Smooth muscle cell (in vitro differentiated cells): ENCODE measurements around the gene TP53TG5. TPM values are rescaled to one million over a fixed set of nuclear protein-coding genes. Genes with fewer than 3 reads are reported as not detected.

Experiments
- DNase-seq: peaks from one replicate; lab custom pipeline; 2025; ENCODE audit not compliant: unreplicated experiment; lab: John Stamatoyannopoulos, UW
- H2AFZ ChIP-seq: fragments of 200-600 bp; sonication (generic); 2 replicates; pipeline ENCODE4 v1.6.0; 2016; ENCODE audit warnings: antibody characterized with exemption, low read depth, mild to moderate bottlenecking
- H3F3A ChIP-seq: fragments of 200-600 bp; sonication (generic); 2 replicates; pipeline ENCODE4 v1.6.0; 2017; ENCODE audit warnings: antibody characterized with exemption, low read depth
- H3K27ac ChIP-seq: fragments of 200-600 bp; sonication (generic); 2 replicates; pipeline ENCODE4 v1.5.1; 2016; ENCODE audit warnings: low read depth, mild to moderate bottlenecking
- H3K27me3 ChIP-seq: fragments of 200-600 bp; sonication (generic); 2 replicates; pipeline ENCODE4 v1.6.1; 2016; ENCODE audit warnings: low read depth, mild to moderate bottlenecking
- H3K36me3 ChIP-seq: fragments of 200-600 bp; sonication (generic); 2 replicates; pipeline ENCODE4 v1.5.1; 2016; ENCODE audit warnings: low read depth
- H3K4me1 ChIP-seq: fragments of 200-600 bp; sonication (generic); 2 replicates; pipeline ENCODE4 v1.5.1; 2016; ENCODE audit warnings: low read depth
- H3K4me2 ChIP-seq: fragments of 200-600 bp; sonication (generic); 2 replicates; pipeline ENCODE4 v1.6.0; 2016; ENCODE audit warnings: mild to moderate bottlenecking
- H3K4me3 ChIP-seq: fragments of 200-600 bp; sonication (generic); 2 replicates; pipeline ENCODE4 v1.5.1; 2016; ENCODE audit warnings: mild to moderate bottlenecking
- H3K79me2 ChIP-seq: fragments of 200-600 bp; sonication (generic); 2 replicates; pipeline ENCODE4 v1.6.0; 2016; ENCODE audit warnings: low read depth, mild to moderate bottlenecking
- H3K9ac ChIP-seq: fragments of 200-600 bp; sonication (generic); 2 replicates; pipeline ENCODE4 v1.6.0; 2016; ENCODE audit warnings: low read depth
- H3K9me3 ChIP-seq: fragments of 200-600 bp; sonication (generic); replicated peaks from 2 replicates; pipeline ENCODE4 v1.5.1; 2016; ENCODE audit warnings: low read depth
- H4K20me1 ChIP-seq: fragments of 200-600 bp; sonication (generic); 2 replicates; pipeline ENCODE4 v1.6.0; 2016; ENCODE audit warnings: low read depth
- WGBS: methylation state at CpG from one replicate; pipeline ENCODE4 v1.1.7; 2016; ENCODE audit warnings: low lambda C conversion rate; 5-methylcytosine and 5-hydroxymethylcytosine counted together
- polyA plus RNA-seq: library from polyadenylated mRNA; unstranded; fragments of >200 nt; fragmentation: Nextera tagmentation; extraction: Ambion mirVana; gene quantifications from 2 replicates; pipeline ENCODE4 v1.2.1, GENCODE V29; 2016
- total RNA-seq: library from RNA; depleted of rRNA; stranded (reverse); fragments of >200 nt; gene quantifications from 2 replicates; pipeline ENCODE4 v1.2.3, GENCODE V29; 2014
- TF ChIP-seq, protein P1 (sequence below): fragments of 200-600 bp; sonication (generic); IDR thresholded peaks from 2 replicates; pipeline ENCODE4 v1.5.1; 2017; ENCODE audit warnings: borderline replicate concordance, mild to moderate bottlenecking, antibody characterized with exemption; ENCODE audit not compliant: insufficient read depth, poor library complexity, severe bottlenecking

TP53TG5 gene
- total and polyA plus RNA-seq, 2 experiments from 2014 or later, result 0.06 TPM; not detected in 1

DNA sequence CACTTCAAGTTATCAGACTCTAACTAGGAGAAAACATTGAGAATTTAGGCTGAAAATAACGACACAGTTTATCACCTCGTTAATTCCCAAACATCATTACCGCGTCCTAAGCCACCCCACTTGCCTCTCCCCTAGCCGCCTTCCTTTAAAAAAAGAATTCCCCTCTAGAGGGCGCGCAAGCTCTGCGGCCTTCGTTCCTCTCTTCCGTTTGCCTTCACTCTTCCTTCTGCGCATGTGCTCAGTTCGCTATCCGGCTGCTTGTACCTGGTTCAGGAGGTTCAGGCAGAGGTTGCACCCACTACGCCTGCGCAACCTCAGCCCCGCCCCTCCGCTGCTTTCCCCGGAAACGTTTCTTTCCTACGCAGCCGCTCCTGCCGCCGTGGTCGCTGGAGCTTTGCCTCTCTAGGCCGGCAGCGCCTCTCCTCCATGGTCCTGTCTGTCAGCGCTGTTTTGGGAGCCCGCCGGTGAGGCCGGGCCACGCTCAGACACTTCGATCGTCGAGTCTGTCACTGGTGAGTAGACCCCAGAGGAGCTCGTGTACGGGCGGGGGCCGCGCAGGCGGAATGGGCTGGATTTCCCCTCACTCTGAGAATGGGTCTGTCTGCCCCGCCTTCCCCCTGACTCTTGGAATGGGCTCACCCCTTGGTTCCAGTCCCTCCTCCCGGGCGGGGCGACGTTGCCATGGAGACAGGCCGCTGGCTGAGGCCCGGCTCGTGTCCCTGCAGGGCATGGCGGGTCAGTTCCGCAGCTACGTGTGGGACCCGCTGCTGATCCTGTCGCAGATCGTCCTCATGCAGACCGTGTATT lies 15.1 kb downstream of the TP53TG5 start, which contains the start of gene SYS1:
SYS1 (plus strand) TSS at position 353 of the 807 bp plus-strand sequence; CDS start at position 729, 376 bp downstream.
- DNase-seq, result peak; percentile 99
- Histone ChIP-seq H3K27me3 (no peaks in the 10 kb centered on the region), H3K4me2 (peak within 1 kb of the TSS; percentile 93), H3K4me1 (peaks cover 22% of the 10 kb centered on the region), H4K20me1 (no peaks in the 10 kb centered on the region), H3F3A (peaks cover 7% of the 10 kb centered on the region), H3K9ac (peak within 1 kb of the TSS; percentile 94), H3K4me3 (peak within 1 kb of the TSS; percentile 83), H3K9me3 (no peaks in the 10 kb centered on the region), H3K36me3 (no peaks in the 10 kb centered on the region), H3K79me2 (peaks cover 7% of the 10 kb centered on the region), H3K27ac (peak within 1 kb of the TSS; percentile 94), H2AFZ (peak within 1 kb of the TSS; percentile 79)
- under 1% methylated on average over 55 of the region's 55 CpGs for whole genome bisulfite sequencing
- TF ChIP-seq, protein P1, sequence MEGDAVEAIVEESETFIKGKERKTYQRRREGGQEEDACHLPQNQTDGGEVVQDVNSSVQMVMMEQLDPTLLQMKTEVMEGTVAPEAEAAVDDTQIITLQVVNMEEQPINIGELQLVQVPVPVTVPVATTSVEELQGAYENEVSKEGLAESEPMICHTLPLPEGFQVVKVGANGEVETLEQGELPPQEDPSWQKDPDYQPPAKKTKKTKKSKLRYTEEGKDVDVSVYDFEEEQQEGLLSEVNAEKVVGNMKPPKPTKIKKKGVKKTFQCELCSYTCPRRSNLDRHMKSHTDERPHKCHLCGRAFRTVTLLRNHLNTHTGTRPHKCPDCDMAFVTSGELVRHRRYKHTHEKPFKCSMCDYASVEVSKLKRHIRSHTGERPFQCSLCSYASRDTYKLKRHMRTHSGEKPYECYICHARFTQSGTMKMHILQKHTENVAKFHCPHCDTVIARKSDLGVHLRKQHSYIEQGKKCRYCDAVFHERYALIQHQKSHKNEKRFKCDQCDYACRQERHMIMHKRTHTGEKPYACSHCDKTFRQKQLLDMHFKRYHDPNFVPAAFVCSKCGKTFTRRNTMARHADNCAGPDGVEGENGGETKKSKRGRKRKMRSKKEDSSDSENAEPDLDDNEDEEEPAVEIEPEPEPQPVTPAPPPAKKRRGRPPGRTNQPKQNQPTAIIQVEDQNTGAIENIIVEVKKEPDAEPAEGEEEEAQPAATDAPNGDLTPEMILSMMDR, result peak; percentile 71

DNA sequence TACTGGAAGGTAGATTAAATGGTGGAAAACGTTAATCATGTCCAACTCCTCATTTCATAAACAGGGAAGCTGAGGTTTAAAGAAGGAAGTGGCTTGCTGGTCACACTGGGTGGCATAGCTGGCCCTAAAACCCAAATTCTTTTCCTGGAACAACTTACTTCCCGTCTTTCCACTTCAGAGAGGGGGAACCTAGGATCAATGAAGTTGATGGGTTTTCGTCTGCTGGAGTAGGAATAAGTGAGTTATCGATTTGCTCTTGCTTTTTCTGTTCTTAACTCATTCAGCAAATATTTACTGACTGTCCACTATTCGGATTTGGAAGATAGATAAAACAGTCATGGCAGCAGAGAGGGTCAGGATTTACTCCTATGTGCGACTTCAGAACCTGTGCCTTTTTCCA lies 16.3 kb downstream of the TP53TG5 start:
- Histone ChIP-seq H3K4me3 (no peak overlapping the region), H3K27me3 (no peaks in the 10 kb centered on the region), H3K36me3 (no peaks in the 10 kb centered on the region), H3F3A (peaks cover 8% of the 10 kb centered on the region), H2AFZ (no peak overlapping the region), H3K79me2 (peaks cover 7% of the 10 kb centered on the region), H3K9ac (no peak overlapping the region), H3K27ac (no peak overlapping the region), H4K20me1 (no peaks in the 10 kb centered on the region), H3K9me3 (no peaks in the 10 kb centered on the region), H3K4me2 (no peak overlapping the region), H3K4me1 (peaks cover 26% of the 10 kb centered on the region)
- TF ChIP-seq, protein P1, result no peak
- WGBS, result 94% methylated on average over 6 of the region's 6 CpGs
- no peak for DNase-seq

GRCh38 chr20:45359406-45360148 lies 18.5 kb downstream of the TP53TG5 start:
- Histone ChIP-seq H2AFZ (no peak overlapping the region), H3K9me3 (no peaks in the 10 kb centered on the region), H3K4me1 (peaks cover 33% of the 10 kb centered on the region), H3K27me3 (no peaks in the 10 kb centered on the region), H3K9ac (peak overlapping the region; percentile 33), H3K4me3 (no peak overlapping the region), H4K20me1 (peaks cover 5% of the 10 kb centered on the region), H3K4me2 (peak overlapping the region; percentile 77), H3K27ac (peak overlapping the region; percentile 92), H3K79me2 (peaks cover 7% of the 10 kb centered on the region), H3F3A (peaks cover 28% of the 10 kb centered on the region), H3K36me3 (no peaks in the 10 kb centered on the region)
- no peak for DNase-seq
- TF ChIP-seq, protein P1, result no peak
- WGBS, result 41% methylated on average over 9 of the region's 9 CpGs
